SK-N-MC (cell line): Measurements from ENCODE around the gene SYDE1.
"Not testable (repeated sequence)": the region's sequence is repeated elsewhere in the genome, so short reads cannot be mapped to it uniquely, and the experiment has no call there.

Source experiments
- DNase-seq: peaks from one replicate; pipeline ENCODE4 v3.0.0-alpha.2; 2011; ENCODE audit warnings: low read depth, low spot score
- H3K27ac ChIP-seq: fragments of 200-600 bp; sonication (generic); 2 replicates; pipeline ENCODE4 v1.5.1; 2016; ENCODE audit warnings: mixed run types
- H3K36me3 ChIP-seq: fragments of 200-600 bp; sonication (generic); 2 replicates; pipeline ENCODE4 v1.6.1; 2017; ENCODE audit warnings: antibody characterized with exemption, low read length, mixed read lengths; ENCODE audit not compliant: insufficient read depth
- H3K4me3 ChIP-seq: fragments of 200-600 bp; sonication (generic); 2 replicates; pipeline ENCODE4 v1.5.1; 2016
- H3K9ac ChIP-seq: fragments of 200-600 bp; sonication (generic); 2 replicates; pipeline ENCODE4 v1.8.0; 2017; ENCODE audit warnings: mixed run types, mixed read lengths; ENCODE audit not compliant: insufficient read length
- H3K9me3 ChIP-seq: fragments of 200-600 bp; sonication (generic); 2 replicates; pipeline ENCODE4 v1.6.1; 2017; ENCODE audit warnings: low read depth, mild to moderate bottlenecking, antibody characterized with exemption, low read length, moderate library complexity, mixed read lengths
- EZH2 ChIP-seq: fragments of 200-600 bp; sonication (generic); IDR thresholded peaks from one replicate; pipeline ENCODE4 v1.6.1; 2017; ENCODE audit warnings: antibody characterized with exemption
- FOXP2 ChIP-seq: optimal IDR thresholded peaks from 2 replicates; pipeline ENCODE3; 2011; ENCODE audit warnings: mild to moderate bottlenecking, moderate library complexity; ENCODE audit not compliant: insufficient read depth; ENCODE audit errors: extremely low read length, control extremely low read depth
- POLR2AphosphoS5 ChIP-seq: IDR thresholded peaks from 2 replicates; pipeline ENCODE4 v1.6.1; 2012; ENCODE audit warnings: mild to moderate bottlenecking, low read depth, low read length, borderline replicate concordance

SYDE1 gene

GRCh38 chr19:15107061-15108010 is at the start of gene SYDE1:
Gene SYDE1, plus strand, starts transcription at chr19:15107401. Its CDS starts 33 bp downstream, at chr19:15107434.
- no peak for TF ChIP-seq POLR2AphosphoS5
- TF ChIP-seq EZH2: no peak
- no peak for DNase-seq
- H3K9me3 ChIP-seq: no peaks in the 10 kb centered on the region
- peak within 1 kb of the TSS; percentile 89 for H3K4me3 ChIP-seq
- H3K27ac ChIP-seq: peak within 1 kb of the TSS; percentile 74
- H3K9ac ChIP-seq: peak within 1 kb of the TSS; percentile 91
- H3K36me3 ChIP-seq: peaks cover 6% of the 10 kb centered on the region; the same call in 1 of the 2 replicates

DNA sequence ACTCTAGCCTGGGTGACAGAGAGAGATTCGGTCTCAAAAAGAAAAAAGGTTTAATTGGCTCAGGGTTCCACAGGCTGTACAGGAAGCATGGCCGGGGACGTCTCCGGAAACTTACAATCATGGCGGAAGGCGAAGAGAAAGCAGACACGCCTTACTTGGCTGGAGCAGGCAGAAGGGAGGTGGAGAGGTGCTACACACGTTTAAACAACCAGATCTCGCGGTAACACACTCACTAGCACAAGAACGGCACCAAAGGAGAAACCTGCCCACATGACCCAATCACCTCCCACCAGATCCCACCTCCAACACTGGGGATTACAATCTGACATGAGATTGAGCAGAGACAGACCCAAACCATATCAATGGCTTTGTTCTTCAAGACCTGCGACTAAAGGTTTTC is 45.2 kb upstream of the SYDE1 start:
- TF ChIP-seq POLR2AphosphoS5 (no peak), EZH2 (no peak), FOXP2 (no peak)
- Histone ChIP-seq H3K4me3 (no peak overlapping the region), H3K36me3 (no peaks in the 10 kb centered on the region), H3K9ac (no peak overlapping the region), H3K9me3 (no peaks in the 10 kb centered on the region), H3K27ac (no peak overlapping the region)
- no peak for DNase-seq

- not testable (repeated sequence) for H3K4me3 ChIP-seq, H3K9me3 ChIP-seq, H3K36me3 ChIP-seq, H3K27ac ChIP-seq, DNase-seq, H3K9ac ChIP-seq
These were observed 36.8 kb upstream of the SYDE1 start for GRCh38 chr19:15070386-15070785.

GRCh38 chr19:15072930-15073647 is 34.1 kb upstream of the SYDE1 start:
- no peak for TF ChIP-seq EZH2
- no peak for TF ChIP-seq FOXP2
- TF ChIP-seq POLR2AphosphoS5: no peak
- Histone ChIP-seq H3K9ac (no peak overlapping the region), H3K9me3 (no peaks in the 10 kb centered on the region), H3K4me3 (no peak overlapping the region), H3K27ac (no peak overlapping the region), H3K36me3 (no peaks in the 10 kb centered on the region)
- no peak for DNase-seq

- Histone ChIP-seq H3K9ac (no peak overlapping the region), H3K9me3 (no peaks in the 10 kb centered on the region), H3K27ac (no peak overlapping the region), H3K36me3 (no peaks in the 10 kb centered on the region), H3K4me3 (no peak overlapping the region)
- TF ChIP-seq POLR2AphosphoS5: no peak
- TF ChIP-seq FOXP2: no peak
- no peak for TF ChIP-seq EZH2
- no peak for DNase-seq
These were observed 32.8 kb upstream of the SYDE1 start for GRCh38 chr19:15074371-15074770.

DNA sequence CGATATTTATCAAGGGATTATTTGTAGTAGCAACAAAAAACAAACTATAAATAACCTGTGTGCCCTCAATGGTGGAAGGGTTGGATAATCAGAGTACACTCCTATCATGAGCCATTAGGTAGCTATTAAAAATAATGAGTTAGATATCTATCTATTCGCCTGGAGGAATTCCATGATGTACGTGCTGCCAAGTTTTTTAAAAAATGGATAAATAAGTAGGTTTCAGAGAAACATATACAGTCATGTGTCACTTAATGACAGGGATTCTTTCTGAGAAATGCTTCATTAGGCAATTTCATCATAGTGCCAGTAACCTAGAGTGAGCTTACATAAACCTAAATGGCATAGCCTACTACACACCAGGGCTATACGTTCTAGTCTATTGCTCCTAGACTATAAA is 31.4 kb upstream of the SYDE1 start:
- no peak overlapping the region for H3K9ac ChIP-seq
- DNase-seq: no peak
- TF ChIP-seq POLR2AphosphoS5 (no peak), EZH2 (no peak), FOXP2 (no peak)
- no peak overlapping the region for H3K27ac ChIP-seq
- H3K36me3 ChIP-seq: no peaks in the 10 kb centered on the region
- H3K4me3 ChIP-seq: no peak overlapping the region
- no peaks in the 10 kb centered on the region for H3K9me3 ChIP-seq

GRCh38 chr19:15080002-15080401 is 27.2 kb upstream of the SYDE1 start:
- not testable (repeated sequence) for H3K9me3 ChIP-seq, H3K9ac ChIP-seq, DNase-seq, H3K36me3 ChIP-seq, H3K27ac ChIP-seq, H3K4me3 ChIP-seq

- H3K27ac ChIP-seq: no peak within 1 kb of the TSS
- H3K9ac ChIP-seq: no peak within 1 kb of the TSS
- H3K4me3 ChIP-seq: no peak within 1 kb of the TSS
- no peaks in the 10 kb centered on the region for H3K36me3 ChIP-seq
- DNase-seq: no peak
- H3K9me3 ChIP-seq: no peaks in the 10 kb centered on the region
- TF ChIP-seq POLR2AphosphoS5: no peak
These were observed 25.3 kb upstream of the SYDE1 start, which contains the start of gene OR1I1 for GRCh38 chr19:15081911-15082310. Gene OR1I1, plus strand, starts transcription at chr19:15082211. Its CDS starts 4,855 bp downstream, at chr19:15087066.

- Histone ChIP-seq H3K4me3 (no peak overlapping the region), H3K9ac (no peak overlapping the region), H3K9me3 (no peaks in the 10 kb centered on the region), H3K27ac (no peak overlapping the region), H3K36me3 (no peaks in the 10 kb centered on the region)
- TF ChIP-seq EZH2: no peak
- TF ChIP-seq POLR2AphosphoS5: no peak
- TF ChIP-seq FOXP2: no peak
- DNase-seq: no peak
These were observed 20.0 kb upstream of the SYDE1 start for GRCh38 chr19:15087182-15087581.
